GM06990 (cell line): ENCODE measurements around the gene SLC49A4.

ENCODE experiments used
- DNase-seq: peaks from one replicate; pipeline ENCODE4 v3.0.0-alpha.2; 2011; ENCODE audit not compliant: insufficient read length; ENCODE audit errors: extremely low read depth
- H3K27me3 ChIP-seq: replicated peaks from 2 replicates; pipeline ENCODE4 v1.6.0; 2011; ENCODE audit warnings: low read length; ENCODE audit not compliant: control insufficient read depth, insufficient read depth
- H3K36me3 ChIP-seq: 2 replicates; pipeline ENCODE4 v1.5.1; 2011; ENCODE audit warnings: low read length; ENCODE audit not compliant: control insufficient read depth, insufficient read depth
- H3K4me3 ChIP-seq: replicated peaks from 2 replicates; pipeline ENCODE4 v1.5.1; 2011; ENCODE audit warnings: low read depth, mild to moderate bottlenecking, control low read depth, low read length
- CTCF ChIP-seq: IDR thresholded peaks from 2 replicates; pipeline ENCODE4 v1.5.1; 2011; ENCODE audit warnings: low read length, control low read depth, mild to moderate bottlenecking, inconsistent platforms; ENCODE audit not compliant: insufficient read depth, poor library complexity, severe bottlenecking

SLC49A4 gene

GRCh38 chr3:122890720-122891220 is 95.9 kb downstream of the SLC49A4 start:
- H3K27me3 ChIP-seq: no peaks in the 10 kb centered on the region
- H3K4me3 ChIP-seq: no peak overlapping the region
- DNase-seq: no peak
- no peaks in the 10 kb centered on the region for H3K36me3 ChIP-seq
- TF ChIP-seq CTCF: no peak

- no peaks in the 10 kb centered on the region for H3K36me3 ChIP-seq
- no peak for TF ChIP-seq CTCF
- no peak for DNase-seq
- H3K4me3 ChIP-seq: no peak overlapping the region
- no peaks in the 10 kb centered on the region for H3K27me3 ChIP-seq
Measured at GRCh38 chr3:122892118-122892960, 97.5 kb downstream of the SLC49A4 start.

DNA sequence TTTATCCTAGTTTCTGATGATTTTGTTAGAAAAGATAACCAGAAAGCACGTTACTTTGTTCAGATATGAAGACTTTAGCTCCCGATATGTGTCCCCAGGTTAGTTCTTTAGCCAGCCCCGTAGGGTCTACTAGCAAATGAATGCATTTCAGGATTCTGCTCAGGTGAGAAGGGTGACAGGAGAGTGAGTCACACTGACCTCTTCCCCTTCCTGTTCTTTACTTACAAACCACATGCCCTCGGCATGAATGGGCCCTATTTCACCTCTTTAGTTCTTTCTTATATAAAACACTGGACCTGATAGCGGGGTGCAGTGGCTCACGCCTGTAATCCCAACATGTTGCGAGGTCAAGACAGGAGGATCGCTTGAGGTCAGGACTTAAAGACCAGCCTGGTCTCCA is 98.4 kb downstream of the SLC49A4 start:
- Histone ChIP-seq H3K4me3 (no peak overlapping the region), H3K36me3 (no peaks in the 10 kb centered on the region), H3K27me3 (no peaks in the 10 kb centered on the region)
- DNase-seq: no peak
- no peak for TF ChIP-seq CTCF

DNA sequence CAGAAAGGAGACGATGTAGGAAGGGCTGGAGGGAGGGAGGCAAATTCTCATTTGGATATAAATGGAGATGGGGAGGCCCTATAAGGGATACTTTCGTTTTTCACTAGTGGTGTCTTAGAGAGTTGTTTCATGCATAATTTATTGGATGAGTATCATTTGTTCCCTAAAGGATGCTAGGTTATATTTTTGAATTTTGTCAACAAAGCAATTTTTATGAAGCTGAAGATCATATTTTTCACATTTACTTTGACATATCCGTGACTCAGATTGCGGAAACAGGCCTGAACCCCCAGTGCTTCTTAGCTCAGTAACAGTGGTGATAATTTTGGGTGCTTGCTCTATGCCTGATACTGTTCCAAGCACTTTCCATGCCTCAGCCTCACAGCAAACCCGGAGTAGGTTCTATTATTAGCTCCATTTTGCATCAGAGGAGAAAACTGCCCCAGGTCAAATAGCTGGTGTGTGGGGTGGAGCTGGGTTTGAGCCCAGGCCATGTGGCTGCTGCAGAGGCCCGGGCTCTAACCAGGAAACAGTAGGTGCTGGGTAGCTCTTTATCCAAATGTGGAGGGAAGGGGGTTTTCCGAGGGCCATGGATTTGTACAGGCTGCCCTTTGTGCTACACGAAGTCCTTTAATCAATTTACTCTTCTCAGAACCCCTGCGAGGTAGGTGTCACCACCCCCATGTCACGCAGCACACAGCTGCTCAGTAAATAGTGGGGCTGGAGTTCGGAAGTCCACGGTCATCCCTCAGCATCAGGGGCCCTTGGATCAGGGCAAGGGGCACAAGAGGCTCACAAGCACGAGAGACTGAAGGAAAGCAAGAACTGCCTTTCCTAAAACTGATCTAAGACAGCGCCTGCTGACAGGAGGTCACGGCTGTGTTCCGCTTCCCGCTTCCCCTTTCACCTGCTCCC is 99.1 kb downstream of the SLC49A4 start:
- Histone ChIP-seq H3K27me3 (no peaks in the 10 kb centered on the region), H3K36me3 (no peaks in the 10 kb centered on the region), H3K4me3 (no peak overlapping the region)
- DNase-seq: no peak
- no peak for TF ChIP-seq CTCF

GRCh38 chr3:122898298-122898697 is 103.4 kb downstream of the SLC49A4 start:
- Histone ChIP-seq H3K27me3 (no peaks in the 10 kb centered on the region), H3K36me3 (no peaks in the 10 kb centered on the region), H3K4me3 (no peak overlapping the region)
- DNase-seq: no peak
- TF ChIP-seq CTCF: no peak
